GM19193 (cell line): Measurements from ENCODE around the gene PCDH11X.
"Not testable (repeated sequence)": the region's sequence is repeated elsewhere in the genome, so short reads cannot be mapped to it uniquely, and the experiment has no call there.

ENCODE experiments used
- POLR2A ChIP-seq: IDR thresholded peaks from 4 replicates; pipeline ENCODE4 v1.6.1; 2011; ENCODE audit not compliant: insufficient read depth, insufficient read length; ENCODE audit errors: extremely low read depth

Gene PCDH11X

GRCh38 chrX:91779135-91779534, at the start of gene PCDH11X:
TSS of gene PCDH11X (plus strand) at chrX:91779375. CDS start at chrX:91835505, 56,130 bp downstream.
- TF ChIP-seq POLR2A: not testable (repeated sequence)
